Stimulated activated CD8-positive, alpha-beta memory T cell treated with anti-CD3 and anti-CD28 coated beads, Interleukin-15, amount 100 ng/mL, for 1 hour (primary cell): ENCODE measurements around the gene ARID3B.
"Not testable (repeated sequence)": the region's sequence is repeated elsewhere in the genome, so short reads cannot be mapped to it uniquely, and the experiment has no call there.

ENCODE experiments used
- DNase-seq: peaks from one replicate; pipeline ENCODE4 v3.0.0-alpha.2; 2020; ENCODE audit warnings: low read depth

Gene ARID3B

DNA sequence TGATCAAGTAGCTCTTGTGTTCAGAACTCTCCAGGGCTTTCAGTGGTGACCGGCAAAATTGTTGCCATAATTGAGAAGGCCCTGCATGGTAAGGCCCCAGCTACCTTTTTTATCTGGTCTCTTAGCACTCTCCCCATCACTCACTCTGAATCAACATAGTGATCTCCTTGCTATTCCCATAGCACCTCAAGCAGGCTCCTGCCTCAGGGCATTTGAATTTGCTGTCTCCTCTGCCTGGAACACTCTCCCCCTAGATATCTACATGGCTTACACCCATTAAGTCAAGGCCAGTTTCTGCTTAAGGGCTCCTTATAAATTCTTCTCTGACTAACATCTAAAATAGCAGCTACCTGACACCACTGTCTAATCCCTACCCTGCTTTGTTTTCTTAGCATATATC, 3.3 kb upstream of the ARID3B start:
- no peak for DNase-seq

DNA sequence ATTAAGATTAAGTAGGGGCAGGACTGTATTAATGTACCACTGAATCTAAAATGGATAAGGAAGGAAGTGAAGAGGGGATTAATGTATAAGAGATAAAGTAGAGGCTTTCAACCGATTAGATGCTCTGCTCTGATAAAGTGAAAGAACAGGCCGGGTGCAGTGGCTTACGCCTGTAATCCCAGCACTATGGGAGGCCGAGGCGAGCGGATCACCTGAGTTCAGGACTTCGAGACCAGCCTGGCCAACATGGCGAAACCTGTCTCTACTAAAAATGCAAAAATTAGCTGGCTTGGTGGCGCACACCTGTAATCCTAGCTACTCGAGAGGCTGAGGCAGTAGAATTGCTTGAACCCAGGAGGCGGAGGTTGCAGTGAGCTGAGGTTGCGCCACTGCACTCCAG, 1.5 kb upstream of the ARID3B start:
- DNase-seq, result not testable (repeated sequence)

GRCh38 chr15:74540161-74540760, 759 bp upstream of the ARID3B start:
- DNase-seq, result no peak

DNA sequence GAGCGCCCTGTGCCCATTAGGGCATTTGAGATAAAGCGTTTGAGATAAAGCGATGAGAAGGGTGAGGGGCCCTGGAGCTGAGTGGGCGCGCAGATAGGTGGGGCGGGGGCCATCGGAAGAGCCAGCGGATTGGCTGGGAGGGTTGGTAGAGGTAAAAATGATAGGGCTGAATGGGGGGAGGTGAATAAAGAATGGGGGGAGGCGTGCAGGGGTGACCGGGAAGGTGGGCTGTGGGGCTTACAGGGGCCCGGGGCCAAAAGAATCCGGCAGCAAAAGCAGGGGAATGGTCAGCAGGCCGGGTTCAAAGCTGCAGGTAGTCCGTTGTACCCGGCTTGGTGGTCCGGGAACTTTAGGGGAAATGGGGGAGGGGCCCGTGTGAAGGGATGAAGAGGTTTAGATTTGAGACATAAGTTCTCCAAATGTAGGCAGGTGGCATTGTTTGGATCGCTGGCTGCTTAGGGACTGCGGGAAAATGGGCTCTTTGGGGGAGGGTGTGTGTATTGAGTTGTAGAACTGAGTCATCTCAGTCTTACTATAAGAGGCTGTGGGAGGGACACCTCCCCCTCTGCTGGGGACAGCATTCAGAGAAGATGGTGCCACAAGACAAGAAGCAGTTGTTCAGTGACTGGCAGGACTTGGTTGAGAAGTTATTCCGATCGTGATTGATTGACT, 610 bp downstream of the ARID3B start:
- DNase-seq, result peak; percentile 28

DNA sequence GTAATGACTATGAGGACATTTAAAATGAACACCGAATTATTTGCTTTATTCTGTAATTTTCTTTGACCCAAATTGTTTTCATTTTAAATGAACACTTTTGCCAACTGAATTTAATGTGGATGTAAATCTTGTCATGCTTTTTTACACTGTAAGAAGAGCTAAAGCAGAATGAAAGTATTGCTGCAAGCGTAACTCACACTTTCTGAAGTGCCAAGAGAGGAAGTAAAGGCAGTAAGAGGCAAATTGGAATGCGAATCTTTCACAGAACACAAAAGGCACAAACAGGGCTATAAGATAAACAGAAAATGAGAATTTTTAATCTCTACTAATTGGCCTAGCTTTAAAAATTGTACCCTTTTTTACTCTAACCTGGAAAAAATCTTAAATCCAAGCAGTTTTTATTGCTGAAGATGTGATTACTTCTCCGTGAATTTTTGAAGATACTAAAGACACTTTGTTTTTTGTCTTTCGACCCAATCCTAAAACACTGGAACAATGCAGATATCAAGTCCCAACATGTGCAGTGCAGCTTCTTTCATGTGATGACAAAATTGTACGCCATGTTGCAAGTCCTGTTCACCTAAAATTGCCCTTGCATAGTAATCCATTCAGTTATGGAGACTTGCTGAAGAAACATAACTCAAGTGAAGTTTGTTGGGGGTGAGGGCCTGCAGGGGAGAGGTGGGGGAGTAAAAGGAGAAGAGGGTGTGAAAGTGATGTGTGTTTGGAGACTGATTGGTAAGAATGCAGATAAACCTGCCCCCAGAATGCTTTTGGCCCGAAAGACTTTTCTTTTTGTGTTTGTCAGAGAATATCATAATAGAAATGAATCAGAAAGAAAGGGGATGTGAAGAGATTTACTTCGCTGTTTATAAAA, 1.4 kb downstream of the ARID3B start:
- no peak for DNase-seq

GRCh38 chr15:74543043-74543422, 2.0 kb downstream of the ARID3B start:
- DNase-seq, result no peak

DNA sequence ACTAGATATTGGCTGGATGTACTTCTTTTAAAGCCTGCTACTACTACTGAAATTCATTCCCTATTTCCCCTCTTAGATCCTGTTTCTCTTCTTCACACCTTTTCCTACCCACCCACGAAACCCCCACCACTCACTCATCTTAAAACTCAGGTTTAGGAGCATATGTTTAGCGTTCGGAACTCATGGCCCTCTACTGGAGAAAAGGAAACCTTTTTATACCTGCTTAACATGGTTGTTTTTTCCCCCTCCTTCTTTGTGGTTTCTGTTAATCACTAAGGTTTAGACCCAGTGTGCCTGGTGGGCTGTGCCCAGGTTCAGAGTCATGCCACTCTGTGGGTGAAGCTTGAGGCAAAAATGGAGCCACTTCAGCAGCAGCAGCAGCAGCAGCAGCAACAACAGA, 2.6 kb downstream of the ARID3B start:
- no peak for DNase-seq

DNA sequence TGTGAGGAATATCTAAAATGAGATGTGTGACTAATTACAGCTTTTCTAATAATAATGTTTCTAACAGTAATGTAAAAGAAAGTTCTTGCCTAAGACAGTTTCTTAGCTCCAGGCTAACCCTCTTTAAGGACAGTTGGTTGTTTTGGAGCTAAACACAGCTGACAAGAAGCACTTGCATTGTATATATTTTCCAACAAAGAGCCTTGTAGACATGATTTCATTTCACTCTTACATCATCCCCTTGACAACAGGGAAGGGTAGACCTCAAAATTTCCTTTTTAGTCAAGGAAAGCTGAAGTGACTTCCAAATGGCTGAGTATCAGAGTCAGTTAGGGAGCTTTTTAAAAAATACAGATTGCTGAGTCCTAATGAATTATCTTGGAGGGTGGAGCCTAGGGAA, 4.1 kb downstream of the ARID3B start:
- no peak for DNase-seq

DNA sequence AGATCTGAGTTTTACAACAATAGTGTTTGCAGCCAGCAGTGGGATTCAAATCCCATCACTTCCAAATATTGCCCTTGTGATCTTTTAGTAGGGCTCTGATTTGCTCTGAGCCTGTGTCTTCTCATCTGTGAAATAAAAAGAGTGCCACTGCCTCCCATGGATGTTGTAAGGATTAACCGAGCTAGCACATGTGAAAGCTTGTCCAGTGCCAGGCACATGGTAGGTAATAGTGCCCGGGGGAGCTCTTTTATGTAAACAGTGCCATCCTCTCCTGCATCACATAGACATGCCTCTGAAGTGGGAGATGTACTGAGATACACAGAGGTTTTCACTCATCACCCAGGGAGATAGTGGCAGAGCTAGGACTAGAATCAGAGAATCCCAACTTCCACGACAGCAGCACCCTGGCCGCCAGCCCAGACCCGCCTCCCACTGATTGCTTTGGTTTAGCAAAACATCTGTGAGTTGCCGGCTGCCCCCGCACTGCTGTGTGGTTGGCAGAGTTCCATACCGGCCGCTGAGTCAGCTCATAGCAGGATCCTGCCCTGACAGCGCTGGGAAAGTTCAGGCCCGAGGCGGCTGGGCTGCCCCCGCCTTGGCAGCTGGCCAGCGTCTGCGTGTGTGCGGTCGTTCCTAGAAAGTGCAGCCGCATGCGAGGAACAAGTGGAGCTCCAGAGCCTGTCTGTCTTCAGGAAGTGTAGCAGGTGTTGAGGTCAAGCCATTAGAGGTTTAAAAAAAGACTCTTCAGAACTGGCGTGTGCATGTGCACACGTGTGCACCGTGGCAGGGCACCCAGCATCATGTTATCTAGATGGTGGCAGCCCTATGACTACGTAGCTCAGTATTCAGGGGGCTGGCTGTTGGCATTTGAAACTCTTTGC, 5.0 kb downstream of the ARID3B start:
- peak; percentile 87 for DNase-seq

GRCh38 chr15:74547616-74548015, 6.6 kb downstream of the ARID3B start:
- no peak for DNase-seq

- no peak for DNase-seq
Measured at GRCh38 chr15:74548241-74548640, 7.2 kb downstream of the ARID3B start.

DNA sequence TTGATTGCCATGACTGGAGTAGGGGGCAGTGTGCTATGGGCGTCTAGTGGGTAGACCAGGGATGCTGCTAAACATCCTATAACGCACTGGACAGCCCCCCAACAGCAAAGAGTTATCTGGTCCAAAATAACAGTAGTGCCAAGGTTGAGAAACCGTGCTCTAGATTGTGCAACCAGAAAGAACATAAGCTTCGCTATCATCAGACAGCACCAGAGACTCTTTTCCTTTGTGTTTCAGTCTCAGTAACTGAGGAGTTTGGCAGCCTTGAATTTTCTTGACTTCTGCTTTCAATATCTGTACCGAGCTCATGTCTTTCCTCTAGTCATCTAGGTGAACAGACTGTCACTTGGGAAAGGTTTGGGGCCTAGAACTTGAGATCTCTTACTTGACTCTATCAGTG, 8.8 kb downstream of the ARID3B start:
- no peak for DNase-seq

DNA sequence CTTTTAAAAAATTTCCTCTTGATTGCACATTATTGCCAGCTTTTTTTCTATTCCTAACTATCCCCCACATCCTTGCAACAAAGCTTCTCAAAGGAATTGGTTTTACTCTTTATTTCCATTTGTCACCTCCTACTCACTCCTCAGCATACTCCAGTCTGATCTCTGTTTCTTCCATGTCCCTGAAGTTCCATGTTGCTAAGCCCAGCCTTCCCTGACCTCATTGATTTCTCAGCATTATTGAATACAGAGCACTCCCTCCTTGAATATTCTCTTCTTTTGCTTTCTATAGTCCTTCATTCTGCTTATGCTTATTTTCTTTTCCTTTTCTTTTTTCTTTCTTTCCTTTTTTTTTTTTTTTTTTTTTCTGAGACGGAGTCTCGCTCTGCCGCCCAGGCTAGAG, 10.7 kb downstream of the ARID3B start:
- no peak for DNase-seq

GRCh38 chr15:74552773-74553441, 11.9 kb downstream of the ARID3B start:
- no peak for DNase-seq

DNA sequence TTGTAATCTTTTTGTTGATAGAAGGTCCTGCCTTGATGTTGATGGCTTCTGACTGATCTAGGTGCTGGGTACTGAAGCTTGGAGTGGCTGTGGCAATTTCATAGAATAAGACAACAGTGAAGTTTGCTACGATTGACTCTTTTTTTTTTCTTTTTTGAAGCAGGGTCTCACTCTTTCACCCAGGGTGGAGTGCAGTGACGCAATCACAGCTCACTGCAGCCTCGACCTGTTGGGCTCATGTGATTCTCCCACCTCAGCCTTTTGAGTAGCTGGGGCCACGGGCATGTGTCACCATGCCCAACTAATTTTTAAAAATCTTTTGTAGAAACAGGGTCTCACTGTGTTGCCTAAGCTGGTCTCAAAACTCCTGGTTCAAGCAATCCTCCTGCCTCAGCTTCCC, 14.2 kb downstream of the ARID3B start:
- DNase-seq, result no peak

GRCh38 chr15:74558706-74559105, 17.7 kb downstream of the ARID3B start:
- DNase-seq, result no peak

DNA sequence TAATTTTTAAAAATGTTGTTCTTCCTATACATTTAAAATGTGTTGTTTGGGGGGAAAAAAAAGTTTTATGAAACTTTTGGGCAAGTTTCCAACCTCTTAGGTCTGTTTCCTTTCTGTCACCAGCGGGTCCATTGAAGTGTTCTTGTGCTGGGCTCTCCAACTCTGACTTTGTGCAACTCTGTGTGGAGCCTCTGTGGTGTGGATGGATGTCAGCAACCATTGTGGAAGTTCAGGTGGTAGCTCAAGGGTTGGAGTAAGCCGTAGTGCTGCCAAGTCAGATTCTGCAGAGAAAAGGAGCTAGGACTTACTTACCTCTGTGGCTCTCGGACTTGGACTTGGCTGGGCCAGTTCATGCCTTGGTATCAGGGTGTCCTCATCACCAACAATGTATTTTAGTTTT, 22.4 kb downstream of the ARID3B start:
- DNase-seq, result no peak

DNA sequence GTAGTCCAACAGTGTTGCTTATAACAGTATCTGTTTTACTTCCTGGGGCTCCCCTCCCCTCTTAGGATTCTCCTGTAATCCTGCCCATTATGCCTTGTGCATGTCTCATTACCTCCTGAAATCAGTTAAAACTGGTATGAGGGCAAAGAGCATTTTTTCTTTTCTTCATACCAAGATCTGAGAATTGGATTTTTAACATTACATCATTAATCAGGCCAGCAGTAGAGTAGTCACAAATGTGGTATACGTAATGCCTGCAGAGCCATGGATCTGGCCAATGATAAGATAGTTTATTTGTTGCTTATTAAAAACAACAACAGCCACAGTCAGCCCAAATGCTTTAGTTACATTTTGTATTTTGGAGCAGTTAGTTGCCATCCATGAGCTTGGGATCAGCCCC, 23.2 kb downstream of the ARID3B start:
- DNase-seq, result no peak

DNA sequence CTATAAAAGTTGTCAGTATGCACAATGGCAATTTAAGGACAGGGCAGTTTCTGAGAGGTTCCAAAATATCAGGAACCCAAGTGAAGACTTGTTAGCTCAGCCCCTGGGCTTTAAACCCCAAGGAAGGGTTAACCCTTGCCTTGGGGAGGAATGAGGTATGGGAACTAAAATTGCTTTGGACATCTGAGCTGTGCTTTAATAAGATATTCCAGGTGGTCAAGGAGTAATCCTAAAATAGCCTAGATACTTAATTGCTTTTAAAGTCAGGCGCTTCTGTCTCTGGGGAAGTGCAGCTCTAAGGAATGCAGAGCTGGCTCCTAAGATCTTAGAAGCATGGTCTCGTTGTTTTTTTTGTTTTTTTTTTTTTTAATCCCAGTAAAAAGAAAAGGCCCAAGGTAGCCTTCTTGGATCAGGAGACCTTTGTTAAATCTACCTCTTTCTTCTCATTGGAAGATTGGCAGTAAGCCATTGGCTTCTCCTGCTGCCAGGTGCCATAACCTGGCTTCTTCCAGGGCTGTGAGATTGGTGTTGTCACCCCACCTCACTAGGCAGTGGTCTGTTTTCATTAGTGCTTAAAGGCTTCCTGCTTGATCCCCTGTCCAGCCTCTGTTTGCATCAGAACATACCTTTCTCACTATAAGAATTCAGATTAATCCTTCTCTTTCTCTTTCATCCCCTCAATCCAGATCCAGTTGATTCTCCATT, 24.5 kb downstream of the ARID3B start:
- no peak for DNase-seq

DNA sequence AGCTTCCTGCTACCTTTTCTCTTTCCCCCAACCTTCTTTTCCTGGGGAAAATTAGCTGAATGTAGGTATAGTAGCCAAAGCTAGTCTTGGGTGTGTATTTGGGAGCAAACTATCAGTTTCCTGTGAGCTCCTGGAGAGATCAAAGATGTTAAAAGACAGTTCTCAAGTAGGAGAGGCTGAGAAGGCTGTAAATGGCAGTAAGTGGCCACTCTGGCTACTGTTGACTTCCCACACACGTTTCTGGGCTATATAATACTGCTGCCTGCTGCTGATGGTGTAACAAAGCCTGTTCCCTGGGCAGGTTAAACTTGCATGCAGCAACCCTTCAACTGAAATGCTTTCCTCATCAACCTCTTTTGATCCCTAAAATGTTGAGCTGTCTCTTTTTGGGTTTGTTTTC, 27.6 kb downstream of the ARID3B start:
- no peak for DNase-seq

DNA sequence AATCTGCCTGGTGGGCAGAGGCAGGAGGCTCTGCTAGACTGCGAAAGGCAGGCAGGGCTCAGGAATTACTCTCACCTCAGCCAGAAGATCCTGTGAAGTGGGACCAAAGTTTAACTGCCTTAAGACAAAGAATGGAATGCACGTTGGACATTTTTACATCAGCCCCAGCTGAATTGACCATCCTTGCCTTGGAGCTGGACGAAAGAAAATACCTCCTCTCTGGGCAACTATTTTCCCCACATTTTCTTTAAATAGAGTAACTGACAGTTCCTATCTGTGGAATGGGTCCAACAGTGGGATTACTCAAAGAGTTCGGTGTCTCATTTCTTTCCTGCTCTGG, 28.7 kb downstream of the ARID3B start:
- no peak for DNase-seq
